ENCODE data around the gene STK38.
"Not testable (repeated sequence)": the region's sequence is repeated elsewhere in the genome, so short reads cannot be mapped to it uniquely, and the experiment has no call there.

- not testable (repeated sequence) for TF ChIP-seq CTCF (IDR thresholded peaks at IDR 0.05; ENCODE audit: insufficient read depth, low read length); POLR2AphosphoS5 (IDR thresholded peaks at IDR 0.05; ENCODE audit: low read depth); REST (IDR thresholded peaks at IDR 0.05; ENCODE audit: insufficient replicate concordance, low read depth); SPI1 (IDR thresholded peaks at IDR 0.05; ENCODE audit: borderline replicate concordance, low read depth)
Observed at GRCh38 chr6:36452897-36453296, 94.4 kb downstream of the STK38 start.
